Natural killer cell (primary cell): Measurements from ENCODE around the gene ZMIZ1. TPM values are rescaled to one million over a fixed set of nuclear protein-coding genes. Genes with fewer than 3 reads are reported as not detected.

Experiments used
- ATAC-seq, 3 donors: fragments of 150-1000 bp in 2 of 3; fragments of 200-7000 bp in 1 of 3; cut with Tn5 transposase; 1 replicate in 1 of 3; 2 replicates in 2 of 3; pipeline ENCODE4 v1.10.0; 2021; ENCODE audit warnings: mild to moderate bottlenecking in 2 of 3, moderate library complexity in 2 of 3
- DNase-seq, 2 donors: peaks; one replicate each; pipeline versions ENCODE4 v3.0.0 to v3.0.0-alpha.2; 2013 to 2021; ENCODE audit warnings: mixed read lengths in 1 of 2
- H3K27ac ChIP-seq: one replicate; pipeline ENCODE4 v1.5.1; 2013; ENCODE audit warnings: mild to moderate bottlenecking, low read length
- H3K27me3 ChIP-seq: one replicate; pipeline ENCODE4 v1.6.1; 2013; ENCODE audit warnings: low read length; ENCODE audit not compliant: control insufficient read depth, insufficient read depth
- H3K36me3 ChIP-seq: one replicate; pipeline ENCODE4 v1.6.1; 2013; ENCODE audit warnings: low read length; ENCODE audit not compliant: control insufficient read depth, insufficient read depth
- H3K4me1 ChIP-seq: one replicate; pipeline ENCODE4 v1.6.1; 2013; ENCODE audit warnings: low read length; ENCODE audit not compliant: control insufficient read depth, insufficient read depth
- H3K4me3 ChIP-seq: one replicate; pipeline ENCODE4 v1.5.1; 2013; ENCODE audit warnings: low read length
- H3K9me3 ChIP-seq: one replicate; pipeline ENCODE4 v1.6.1; 2013; ENCODE audit warnings: low read length; ENCODE audit not compliant: control insufficient read depth, insufficient read depth
- H3K27ac Mint-ChIP-seq, 2 donors: one replicate each; pipeline ENCODE4 v1.8.0; 2022; ENCODE audit warnings: mild to moderate bottlenecking in 2 of 2, mixed read lengths in 2 of 2, moderate library complexity in 1 of 2
- H3K27me3 Mint-ChIP-seq, 2 donors: one replicate each; pipeline ENCODE4 v1.8.0; 2022; ENCODE audit warnings: low read depth in 2 of 2, mixed read lengths in 2 of 2
- H3K36me3 Mint-ChIP-seq: one replicate; pipeline ENCODE4 v1.8.0; 2022; ENCODE audit warnings: mixed read lengths
- H3K4me1 Mint-ChIP-seq, 2 donors: one replicate each; pipeline ENCODE4 v1.8.0; 2022; ENCODE audit warnings: mixed read lengths in 2 of 2
- H3K4me3 Mint-ChIP-seq: one replicate; pipeline ENCODE4 v1.8.0; 2022; ENCODE audit warnings: mild to moderate bottlenecking, moderate library complexity, mixed read lengths
- H3K9me3 Mint-ChIP-seq, 2 donors: one replicate each; pipeline ENCODE4 v1.8.0; 2022; ENCODE audit warnings: mixed read lengths in 2 of 2
- CTCF ChIP-seq: fragments of 200-600 bp; IDR thresholded peaks from one replicate; pipeline ENCODE4 v1.8.0; 2022; ENCODE audit warnings: antibody characterized with exemption
- WGBS: methylation state at CpG from one replicate; pipeline ENCODE4 v1.1.7; 2013; ENCODE audit warnings: missing lambda C conversion rate; ENCODE audit not compliant: insufficient coverage; 5-methylcytosine and 5-hydroxymethylcytosine counted together
- intact Hi-C: fragments of 100-400 bp; cut with micrococcal nuclease; formaldehyde crosslinking; loops from one replicate; pipeline ENCODE4 v1.14.2; 2022
- total RNA-seq, 4 donors: library from RNA; stranded (reverse); fragments of 120-200 nt in 1 of 4; gene quantifications; one replicate each; pipeline versions ENCODE4 v1.2.3 to v1.2.4, GENCODE V29; 2013 to 2022

The ZMIZ1 gene
- total RNA-seq, 3 donors from 2014 or later (not counting 1 experiment from before 2014, with no cell fraction given): 36.5 to 51.5 (median 37.9) TPM

DNA sequence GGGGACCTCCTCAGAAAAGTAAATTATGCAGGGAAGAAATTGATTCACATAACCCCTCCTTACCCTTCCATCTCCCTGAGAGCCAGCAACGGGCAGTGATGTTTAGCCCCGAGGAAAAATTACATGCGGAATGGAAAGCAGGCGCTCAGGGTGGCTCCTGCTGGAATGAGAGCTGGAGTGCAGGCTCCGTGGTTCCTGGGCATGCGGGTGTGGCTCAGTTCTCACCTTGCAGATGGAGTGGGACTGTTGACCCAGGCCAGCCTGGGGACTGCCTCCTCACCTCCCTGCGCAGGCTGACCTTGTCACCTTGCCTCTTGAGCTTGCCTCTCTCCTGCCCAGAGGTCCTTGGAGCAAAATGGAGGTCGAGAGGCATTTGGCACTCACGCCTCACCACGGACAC lies 195.2 kb downstream of the ZMIZ1 start:
- intact Hi-C loops: no loop called here
- Histone ChIP-seq H3K36me3 (no peaks in the 10 kb centered on the region), H3K4me1 (peaks cover 85% of the 10 kb centered on the region), H3K27ac (no peak overlapping the region), H3K9me3 (no peaks in the 10 kb centered on the region), H3K4me3 (no peak overlapping the region), H3K27me3 (no peaks in the 10 kb centered on the region)
- DNase-seq (no peak), ATAC-seq (no peak)
- no peaks in the 10 kb centered on the region for H3K9me3 Mint-ChIP-seq
- no peak for TF ChIP-seq CTCF
- H3K36me3 Mint-ChIP-seq: no peaks in the 10 kb centered on the region
- 95% methylated on average over 10 of the region's 10 CpGs for WGBS
- H3K27ac Mint-ChIP-seq: peak overlapping the region in 1 of 2 donors; percentile 95
- H3K4me3 Mint-ChIP-seq: no peak overlapping the region
- peaks cover 54 to 78% of the 10 kb centered on the region in 2 donors for H3K4me1 Mint-ChIP-seq
- no peaks in the 10 kb centered on the region for H3K27me3 Mint-ChIP-seq

DNA sequence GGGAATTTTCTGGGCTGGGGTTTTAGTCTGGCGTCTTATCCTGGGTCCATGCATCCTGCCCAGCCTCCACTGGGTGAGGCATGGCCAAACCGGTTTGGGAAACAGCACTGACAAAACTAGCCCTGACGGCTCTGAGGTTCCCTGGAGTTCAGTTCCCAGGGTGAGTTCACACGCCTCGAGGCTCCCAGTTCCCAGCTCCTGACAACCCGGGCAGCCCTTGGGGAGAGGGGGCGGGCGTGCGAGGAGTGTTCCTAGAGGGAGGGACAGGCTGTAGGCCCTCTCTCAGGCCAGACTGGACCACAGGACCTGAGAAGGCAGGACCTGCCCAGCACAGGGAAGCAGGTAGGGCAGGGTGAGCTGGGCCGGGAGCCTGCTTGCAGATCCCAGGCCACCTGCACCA lies 196.2 kb downstream of the ZMIZ1 start:
- H3K4me3 Mint-ChIP-seq: no peak overlapping the region
- H3K27me3 Mint-ChIP-seq: no peaks in the 10 kb centered on the region
- intact Hi-C loops: no loop called here
- Histone ChIP-seq H3K27ac (no peak overlapping the region), H3K27me3 (no peaks in the 10 kb centered on the region), H3K4me1 (peaks cover 85% of the 10 kb centered on the region), H3K36me3 (no peaks in the 10 kb centered on the region), H3K9me3 (no peaks in the 10 kb centered on the region), H3K4me3 (no peak overlapping the region)
- DNase-seq (no peak), ATAC-seq (no peak)
- WGBS: 91% methylated on average over 10 of the region's 10 CpGs
- no peak for TF ChIP-seq CTCF
- H3K4me1 Mint-ChIP-seq: peaks cover 52 to 78% of the 10 kb centered on the region in 2 donors
- H3K36me3 Mint-ChIP-seq: no peaks in the 10 kb centered on the region
- peak overlapping the region; percentile 88 to 95 for H3K27ac Mint-ChIP-seq
- H3K9me3 Mint-ChIP-seq: no peaks in the 10 kb centered on the region

DNA sequence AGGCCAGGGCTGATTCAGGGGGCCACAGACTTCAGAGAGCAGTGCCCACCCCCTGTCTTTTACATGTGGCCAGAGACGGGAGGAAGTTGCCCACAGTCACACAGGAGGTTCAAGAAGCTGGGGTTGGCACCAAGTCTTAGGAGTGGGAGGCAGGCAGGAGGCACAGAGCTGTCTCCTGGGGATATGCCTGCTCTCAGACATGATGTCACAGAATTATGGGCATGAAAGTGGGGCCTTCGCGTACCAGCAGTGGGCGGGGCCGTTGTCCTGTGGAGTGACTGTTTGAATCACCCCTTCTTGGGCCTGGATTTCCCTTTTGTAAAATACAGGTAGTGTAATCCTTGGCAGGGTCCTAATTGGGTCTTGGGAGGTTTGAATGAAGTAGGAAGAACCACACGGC lies 197.3 kb downstream of the ZMIZ1 start:
- intact Hi-C loops: loop anchor here (2.0 kb wide), 1 partner anchor 21 kb away; no protein-coding TSS in a partner anchor
- H3K4me1 Mint-ChIP-seq: peaks cover 54 to 84% of the 10 kb centered on the region in 2 donors
- H3K9me3 Mint-ChIP-seq: no peaks in the 10 kb centered on the region
- Histone ChIP-seq H3K4me1 (peaks cover 85% of the 10 kb centered on the region), H3K27ac (peak overlapping the region; percentile 73), H3K4me3 (no peak overlapping the region), H3K36me3 (no peaks in the 10 kb centered on the region), H3K27me3 (no peaks in the 10 kb centered on the region), H3K9me3 (no peaks in the 10 kb centered on the region)
- peak overlapping the region; percentile 25 for H3K4me3 Mint-ChIP-seq
- ATAC-seq: peak; percentile 8 to 39 (median 21)
- peak overlapping the region; percentile 88 to 95 for H3K27ac Mint-ChIP-seq
- DNase-seq: peak in 1 of 2 donors; percentile 42
- no peaks in the 10 kb centered on the region for H3K36me3 Mint-ChIP-seq
- no peaks in the 10 kb centered on the region for H3K27me3 Mint-ChIP-seq
- 13% methylated on average over 6 of the region's 6 CpGs for WGBS
- TF ChIP-seq CTCF: no peak
